IPS-20b (cell line): ENCODE data around the gene HOXA5.
A peak's percentile ranks its signal among the peaks of the same experiment; 100 is the strongest.

Experiments
- H3K27ac ChIP-seq: one replicate; pipeline ENCODE4 v1.5.1; 2013; ENCODE audit warnings: low read length
- H3K27me3 ChIP-seq: 2 replicates; pipeline ENCODE4 v1.6.1; 2013; ENCODE audit warnings: mild to moderate bottlenecking, low read length, inconsistent platforms; ENCODE audit not compliant: insufficient read depth
- H3K36me3 ChIP-seq: 2 replicates; pipeline ENCODE4 v1.6.1; 2013; ENCODE audit warnings: low read depth, mild to moderate bottlenecking, inconsistent platforms, low read length, moderate library complexity; ENCODE audit not compliant: insufficient read depth
- H3K4me1 ChIP-seq: 2 replicates; pipeline ENCODE4 v1.6.1; 2013; ENCODE audit warnings: mild to moderate bottlenecking, control low read depth, inconsistent platforms, low read length, moderate library complexity; ENCODE audit not compliant: insufficient read depth
- H3K4me3 ChIP-seq: 2 replicates; pipeline ENCODE4 v1.5.1; 2013; ENCODE audit warnings: mild to moderate bottlenecking, low read length, inconsistent platforms
- H3K9ac ChIP-seq: 2 replicates; pipeline ENCODE4 v1.6.1; 2013; ENCODE audit warnings: low read depth, mild to moderate bottlenecking, inconsistent platforms, low read length, moderate library complexity
- H3K9me3 ChIP-seq: 2 replicates; pipeline ENCODE4 v1.6.1; 2013; ENCODE audit warnings: mild to moderate bottlenecking, low read depth, low read length, inconsistent platforms; ENCODE audit not compliant: insufficient read depth

HOXA5 gene

DNA sequence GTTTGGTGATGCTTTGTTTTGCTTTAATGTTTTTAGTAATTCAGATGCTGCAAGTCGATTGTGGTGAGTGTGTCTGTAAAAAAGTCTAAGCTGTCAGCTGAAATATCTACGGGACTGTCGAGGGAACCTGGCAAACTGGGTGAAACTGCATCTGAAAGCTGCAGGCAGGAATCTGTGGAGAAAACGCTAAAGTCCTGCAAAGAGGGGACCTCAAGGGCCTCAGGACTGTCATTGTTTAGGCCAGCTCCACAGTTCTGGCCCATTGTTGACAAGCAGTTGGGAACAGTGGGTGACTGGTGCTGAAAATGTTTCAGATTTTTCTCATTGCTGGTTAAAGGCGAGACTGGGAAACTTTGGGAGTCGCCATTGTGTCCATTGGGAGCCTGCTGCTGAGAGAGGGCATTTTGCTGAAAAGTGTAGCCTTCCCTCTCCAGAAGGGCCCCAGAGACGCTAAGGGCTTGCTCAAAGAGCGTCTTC lies 42.7 kb downstream of the HOXA5 start:
- peaks cover 15% of the 10 kb centered on the region for H3K4me1 ChIP-seq
- H3K36me3 ChIP-seq: no peaks in the 10 kb centered on the region
- H3K4me3 ChIP-seq: peak overlapping the region; percentile 43
- H3K9me3 ChIP-seq: peaks cover 4% of the 10 kb centered on the region; the same call in 1 of the 2 replicates
- no peak overlapping the region for H3K27ac ChIP-seq
- no peak overlapping the region for H3K9ac ChIP-seq
- H3K27me3 ChIP-seq: peaks cover 100% of the 10 kb centered on the region

DNA sequence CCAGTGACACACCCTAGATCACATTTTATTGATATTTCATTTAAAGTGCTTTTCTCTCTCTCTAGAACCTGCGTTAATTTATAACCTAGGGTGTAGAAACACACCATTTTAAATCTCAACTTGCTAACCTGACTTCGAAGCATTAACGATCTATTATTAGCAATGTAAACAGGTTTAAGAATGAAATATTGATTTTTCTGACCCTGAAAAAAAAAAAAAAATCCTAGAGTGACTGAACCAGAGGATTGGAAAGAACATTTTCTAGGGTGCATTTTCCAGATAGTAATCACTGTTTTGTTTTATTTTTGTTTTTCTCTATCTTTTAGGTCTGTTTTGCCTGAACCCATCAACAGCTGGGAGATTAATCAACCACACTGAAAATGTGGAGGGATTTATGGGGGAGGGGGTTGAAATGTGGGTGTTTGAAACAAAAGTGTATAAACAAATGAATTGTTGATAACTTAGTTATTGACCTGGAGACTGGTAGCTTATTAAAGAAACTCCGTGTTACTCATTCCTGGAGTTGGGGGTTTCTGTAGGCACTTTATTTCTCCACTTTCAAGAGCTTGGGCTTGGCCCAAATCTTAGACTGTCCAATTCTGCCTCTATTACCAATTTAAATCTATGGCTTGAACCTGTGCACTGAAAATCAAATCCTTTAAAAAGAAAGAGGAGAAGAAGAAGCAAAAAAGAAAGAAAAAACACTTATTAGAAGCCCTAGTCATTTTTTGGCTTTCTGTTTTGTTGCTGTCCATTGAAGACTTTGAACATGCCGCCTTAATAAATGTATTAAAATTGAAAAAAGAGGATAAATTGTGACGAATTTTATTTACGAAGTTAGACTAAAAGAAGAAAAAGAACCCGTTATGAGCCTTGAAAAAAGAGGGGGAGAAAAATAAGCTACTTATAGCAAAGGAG lies 43.8 kb downstream of the HOXA5 start:
- Histone ChIP-seq H3K9ac (no peak overlapping the region), H3K9me3 (peaks cover 4% of the 10 kb centered on the region; the same call in 1 of the 2 replicates), H3K36me3 (no peaks in the 10 kb centered on the region), H3K4me3 (no peak overlapping the region), H3K27ac (no peak overlapping the region), H3K4me1 (peaks cover 15% of the 10 kb centered on the region), H3K27me3 (peaks cover 100% of the 10 kb centered on the region)

DNA sequence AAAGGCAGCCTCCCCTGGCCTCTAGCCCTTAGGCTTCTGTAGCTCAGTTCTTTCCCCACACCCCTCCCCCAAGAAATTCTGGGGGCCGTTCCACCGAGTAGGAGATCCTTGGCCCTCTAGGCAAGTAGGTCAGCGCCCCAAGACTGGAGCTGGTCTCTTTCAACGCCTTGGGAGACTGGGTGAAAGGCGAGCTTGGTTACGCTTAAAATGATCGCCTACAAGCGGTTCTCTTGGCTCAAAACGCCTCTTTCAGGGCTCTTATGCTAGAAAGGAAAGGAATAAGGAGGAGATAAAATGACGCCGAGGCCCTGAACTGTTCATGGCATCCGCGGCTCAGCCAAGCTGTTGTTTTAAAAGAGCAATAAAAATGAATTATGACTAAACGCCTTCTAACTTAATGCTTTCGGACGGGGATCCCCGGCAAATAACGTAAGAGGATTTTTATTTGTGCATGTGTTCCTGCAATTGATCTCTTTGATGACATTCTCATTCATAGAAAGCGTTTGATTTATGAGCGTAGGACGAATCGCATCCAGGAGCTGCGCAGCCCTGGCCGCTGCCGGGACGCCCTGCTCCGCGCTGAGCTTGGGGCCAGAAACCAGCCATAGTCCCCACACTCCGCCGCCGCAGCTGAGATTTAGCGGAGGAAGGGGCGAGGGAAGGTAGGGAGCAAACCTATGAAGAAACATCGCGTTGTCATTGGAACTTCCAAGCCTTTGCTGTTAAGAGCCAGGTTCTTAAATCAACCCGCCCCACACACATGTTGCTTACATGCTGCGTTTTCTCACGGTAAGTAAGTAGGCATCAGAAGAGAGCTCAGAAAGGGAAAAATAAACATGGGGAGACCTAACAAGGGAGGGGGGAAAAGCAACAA lies 44.7 kb downstream of the HOXA5 start:
- H3K4me3 ChIP-seq: peak overlapping the region; percentile 31; the same call in 1 of the 2 replicates
- no peak overlapping the region for H3K9ac ChIP-seq

DNA sequence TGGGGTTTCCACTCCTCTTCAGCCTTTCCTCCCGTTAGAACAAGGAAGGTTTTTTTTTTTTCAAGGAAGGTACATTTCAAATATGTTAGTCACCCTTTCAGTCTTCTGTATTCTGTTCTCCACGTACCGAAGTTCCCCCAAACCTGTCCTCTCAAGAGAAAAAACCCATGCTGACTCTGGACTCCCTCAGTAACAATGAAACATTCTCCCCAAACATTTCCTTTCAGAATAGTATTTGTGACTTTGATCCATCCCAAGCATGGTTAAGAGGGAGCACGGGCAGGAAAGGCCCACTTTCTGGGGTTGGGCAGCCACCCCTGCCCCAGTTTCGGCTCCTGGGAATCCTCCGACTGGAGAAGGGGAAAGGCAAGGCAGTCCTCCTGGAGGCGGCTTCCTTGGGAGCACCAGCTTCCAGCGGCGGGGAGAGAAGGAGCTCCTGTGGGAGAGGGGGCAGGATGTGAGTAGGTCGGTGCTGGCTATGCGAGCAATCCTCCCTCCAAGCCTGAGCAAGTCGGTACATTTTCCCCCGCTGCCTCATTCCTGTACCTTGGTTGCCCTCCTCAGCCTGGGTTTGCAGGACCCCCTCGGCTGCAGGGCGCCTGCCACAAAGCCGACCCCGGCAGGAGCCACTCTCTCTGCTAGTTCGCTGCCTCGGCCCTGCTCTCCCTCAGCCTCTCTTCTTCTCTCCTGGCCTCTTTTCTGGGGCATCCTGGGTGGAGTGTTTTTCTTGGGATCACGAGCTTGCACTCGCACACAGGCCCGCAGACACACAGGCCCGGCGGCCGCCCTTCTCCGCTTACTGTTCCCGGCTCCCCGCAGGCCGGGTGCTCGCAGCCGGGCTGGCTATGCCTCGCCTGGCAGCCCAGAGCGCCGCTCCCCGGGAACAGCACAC lies 45.5 kb downstream of the HOXA5 start:
- Histone ChIP-seq H3K4me3 (peak overlapping the region; percentile 60), H3K27ac (no peak overlapping the region), H3K9ac (no peak overlapping the region), H3K36me3 (no peaks in the 10 kb centered on the region), H3K9me3 (peaks cover 5% of the 10 kb centered on the region; the same call in 1 of the 2 replicates), H3K4me1 (peaks cover 15% of the 10 kb centered on the region), H3K27me3 (peaks cover 100% of the 10 kb centered on the region)

More for the DNA sequence above, 44.7 kb downstream of the HOXA5 start:
- Histone ChIP-seq H3K9me3 (peaks cover 8% of the 10 kb centered on the region; the same call in 1 of the 2 replicates), H3K36me3 (no peaks in the 10 kb centered on the region), H3K27ac (no peak overlapping the region), H3K27me3 (peaks cover 100% of the 10 kb centered on the region), H3K4me1 (peaks cover 15% of the 10 kb centered on the region)

DNA sequence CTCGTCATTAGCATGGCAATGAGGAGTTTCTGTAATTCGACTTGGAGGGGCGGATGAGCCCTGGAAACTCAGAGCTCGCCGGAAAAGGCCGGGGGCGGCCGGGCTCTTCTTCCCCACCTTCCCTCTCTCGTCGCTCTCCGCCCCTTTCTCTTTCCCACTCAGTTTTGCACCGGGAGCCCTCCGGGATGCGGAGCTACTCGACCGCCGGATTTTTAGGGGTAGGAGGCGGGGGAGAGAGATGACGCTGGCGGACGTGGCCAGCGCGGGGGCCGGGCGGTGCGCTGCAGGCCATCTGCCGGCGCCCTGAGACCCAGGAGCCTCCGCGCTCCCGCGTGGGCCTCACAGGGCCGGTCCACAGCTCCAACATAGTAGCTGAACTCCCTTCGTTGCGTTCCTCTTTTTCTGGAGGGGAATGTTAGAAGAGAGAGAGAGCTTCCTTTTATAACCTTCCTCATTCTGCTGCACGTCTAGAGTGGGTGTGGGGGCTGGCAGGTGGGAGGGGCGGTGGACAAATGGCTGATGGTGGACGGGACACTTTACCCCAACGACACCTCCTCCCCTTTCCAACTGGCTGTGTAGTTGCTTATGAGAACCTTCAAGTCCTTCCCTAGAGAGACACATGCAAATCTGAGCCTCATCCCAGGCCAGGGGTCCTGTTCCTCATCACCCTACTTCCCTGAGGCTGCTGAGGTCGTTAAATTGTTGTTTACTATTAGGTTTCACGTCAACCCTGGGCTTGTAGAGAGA lies 46.5 kb downstream of the HOXA5 start:
- Histone ChIP-seq H3K9ac (no peak overlapping the region), H3K27me3 (peaks cover 100% of the 10 kb centered on the region), H3K4me3 (peak overlapping the region; percentile 60), H3K36me3 (no peaks in the 10 kb centered on the region), H3K9me3 (peaks cover 5% of the 10 kb centered on the region; the same call in 1 of the 2 replicates), H3K4me1 (peaks cover 23% of the 10 kb centered on the region), H3K27ac (no peak overlapping the region)

DNA sequence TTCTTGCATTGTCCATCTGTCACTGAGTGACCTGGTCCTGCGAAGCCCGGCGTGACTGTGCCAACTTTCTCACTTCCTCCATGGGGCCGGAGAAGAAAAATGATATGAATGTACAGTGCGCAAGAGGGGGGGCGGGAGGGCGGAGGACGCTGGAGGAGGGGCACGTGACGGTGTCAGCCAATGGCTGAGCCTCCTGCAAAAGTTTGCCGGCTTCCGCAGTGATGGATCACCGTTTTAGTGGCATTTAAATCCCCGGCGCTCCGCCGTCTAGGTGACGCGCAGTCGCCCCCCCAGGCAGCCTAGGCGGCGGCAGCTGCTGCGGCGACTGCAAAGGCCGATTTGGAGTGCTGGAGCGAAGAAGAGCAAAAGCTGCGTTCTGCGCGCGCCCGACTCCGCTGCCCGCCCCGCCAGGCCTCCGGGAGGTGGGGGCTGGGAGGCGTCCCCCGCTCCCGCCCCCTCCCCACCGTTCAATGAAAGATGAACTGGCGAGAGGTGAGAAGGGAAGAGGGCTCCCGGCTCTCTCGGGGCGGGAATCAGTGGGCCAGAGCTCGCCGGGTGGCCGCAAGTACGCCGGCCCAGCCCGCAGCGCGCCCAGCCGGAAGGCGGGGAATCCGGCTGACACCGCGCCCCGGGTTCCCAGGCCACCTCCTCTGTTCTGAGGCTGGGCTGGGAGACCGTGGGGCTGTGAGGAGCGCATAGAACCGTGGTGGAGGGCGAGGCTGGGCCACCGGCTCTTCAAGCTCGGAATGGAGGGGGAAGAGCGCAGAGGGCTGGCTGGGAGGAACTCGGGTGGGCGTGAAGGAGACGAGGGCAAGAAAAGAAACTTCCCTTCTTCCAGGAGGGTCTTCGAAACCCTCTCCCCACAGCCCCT lies 47.3 kb downstream of the HOXA5 start, which contains the start of gene HOXA1:
Gene HOXA1, minus strand, starts transcription at position 104 of the 871 bp plus-strand sequence. Its CDS starts 88 bp downstream, at position 16.
- Histone ChIP-seq H3K4me1 (peaks cover 25% of the 10 kb centered on the region), H3K9ac (no peak within 1 kb of the TSS), H3K27ac (no peak within 1 kb of the TSS), H3K4me3 (peak within 1 kb of the TSS; percentile 60), H3K36me3 (no peaks in the 10 kb centered on the region), H3K27me3 (peaks cover 100% of the 10 kb centered on the region), H3K9me3 (peaks cover 5% of the 10 kb centered on the region; the same call in 1 of the 2 replicates)

- Histone ChIP-seq H3K9ac (no peak overlapping the region), H3K4me3 (peak overlapping the region; percentile 60), H3K9me3 (peaks cover 5% of the 10 kb centered on the region; the same call in 1 of the 2 replicates), H3K36me3 (no peaks in the 10 kb centered on the region), H3K4me1 (peaks cover 23% of the 10 kb centered on the region), H3K27ac (no peak overlapping the region), H3K27me3 (peaks cover 100% of the 10 kb centered on the region)
Observed at GRCh38 chr7:27095050-27095896, 48.2 kb downstream of the HOXA5 start.

- Histone ChIP-seq H3K9me3 (peaks cover 5% of the 10 kb centered on the region; the same call in 1 of the 2 replicates), H3K4me3 (peak overlapping the region; percentile 25; the same call in 1 of the 2 replicates), H3K4me1 (peaks cover 23% of the 10 kb centered on the region), H3K27me3 (peaks cover 100% of the 10 kb centered on the region), H3K36me3 (no peaks in the 10 kb centered on the region), H3K9ac (no peak overlapping the region), H3K27ac (no peak overlapping the region)
Observed at GRCh38 chr7:27094304-27095049, 49.0 kb downstream of the HOXA5 start.
